GM23338 (cell line): ENCODE data around the gene INSM2. TPM values are rescaled to one million over a fixed set of nuclear protein-coding genes. Genes with fewer than 3 reads are reported as not detected.

ENCODE experiments used
- ATAC-seq: fragments of 200-7000 bp; cut with Tn5 transposase; 3 replicates; pipeline ENCODE4 v1.9.1; 2020
- DNase-seq: peaks from one replicate; pipeline ENCODE4 v3.0.0-alpha.2; 2015; ENCODE audit warnings: low spot score
- H2AFZ ChIP-seq: fragments of 200-600 bp; sonication (generic); 2 replicates; pipeline ENCODE4 v1.8.0; 2016; ENCODE audit warnings: antibody characterized with exemption, mild to moderate bottlenecking, moderate library complexity
- H3F3A ChIP-seq: fragments of 200-600 bp; sonication (generic); replicated peaks from 2 replicates; pipeline ENCODE4 v1.8.0; 2017; ENCODE audit warnings: antibody characterized with exemption, mixed run types, low read depth
- H3K27ac ChIP-seq: fragments of 200-600 bp; sonication (generic); 2 replicates; pipeline ENCODE4 v1.6.1; 2016; ENCODE audit warnings: low read depth
- H3K27me3 ChIP-seq: fragments of 200-600 bp; sonication (generic); 2 replicates; pipeline ENCODE4 v1.8.0; 2016; ENCODE audit warnings: mild to moderate bottlenecking, mixed run types, moderate library complexity; ENCODE audit not compliant: insufficient read depth
- H3K36me3 ChIP-seq: fragments of 200-600 bp; sonication (generic); 2 replicates; pipeline ENCODE4 v1.8.0; 2016; ENCODE audit warnings: mild to moderate bottlenecking; ENCODE audit not compliant: insufficient read depth
- H3K4me1 ChIP-seq: fragments of 200-600 bp; sonication (generic); 2 replicates; pipeline ENCODE4 v1.8.0; 2016; ENCODE audit warnings: mild to moderate bottlenecking, moderate library complexity; ENCODE audit not compliant: insufficient read depth
- H3K4me2 ChIP-seq: fragments of 200-600 bp; sonication (generic); 2 replicates; pipeline ENCODE4 v1.7.1; 2017; ENCODE audit warnings: mixed run types
- H3K4me3 ChIP-seq: fragments of 200-600 bp; sonication (generic); 2 replicates; pipeline ENCODE4 v1.6.1; 2016; ENCODE audit warnings: mixed run types
- H3K79me2 ChIP-seq: fragments of 200-600 bp; sonication (generic); replicated peaks from 2 replicates; pipeline ENCODE4 v1.8.0; 2017; ENCODE audit warnings: mild to moderate bottlenecking; ENCODE audit not compliant: insufficient read depth
- H3K9me2 ChIP-seq: fragments of 200-600 bp; sonication (generic); 2 replicates; pipeline ENCODE4 v1.8.0; 2017; ENCODE audit not compliant: insufficient read depth
- H4K20me1 ChIP-seq: fragments of 200-600 bp; sonication (generic); replicated peaks from 2 replicates; pipeline ENCODE4 v1.8.0; 2017; ENCODE audit warnings: mild to moderate bottlenecking; ENCODE audit not compliant: insufficient read depth
- H3K27ac Mint-ChIP-seq: 2 replicates; pipeline ENCODE4 v1.8.0; 2020; ENCODE audit warnings: inconsistent platforms, mild to moderate bottlenecking, moderate library complexity, mixed read lengths
- H3K27me3 Mint-ChIP-seq: 3 replicates; pipeline ENCODE4 v1.8.0; 2022; ENCODE audit warnings: low read depth, mild to moderate bottlenecking, moderate library complexity, mixed read lengths, inconsistent platforms; ENCODE audit not compliant: insufficient read depth, poor library complexity
- H3K36me3 Mint-ChIP-seq: 3 replicates; pipeline ENCODE4 v1.8.0; 2021; ENCODE audit warnings: low read depth, mild to moderate bottlenecking, inconsistent platforms, moderate library complexity, mixed read lengths
- H3K4me1 Mint-ChIP-seq: 3 replicates; pipeline ENCODE4 v1.8.0; 2020; ENCODE audit warnings: mild to moderate bottlenecking, inconsistent platforms, mixed read lengths
- H3K4me3 Mint-ChIP-seq: 3 replicates; pipeline ENCODE4 v1.8.0; 2021; ENCODE audit warnings: moderate library complexity, mild to moderate bottlenecking, inconsistent platforms, mixed read lengths
- H3K9me3 Mint-ChIP-seq: 3 replicates; pipeline ENCODE4 v1.8.0; 2020; ENCODE audit warnings: moderate library complexity, mild to moderate bottlenecking, inconsistent platforms, mixed read lengths
- CREB1 ChIP-seq: fragments of 250-450 bp; sonication (Bioruptor Pico); IDR thresholded peaks from 2 replicates; pipeline ENCODE4 v1.5.0; 2020; ENCODE audit warnings: low read depth, mild to moderate bottlenecking, moderate library complexity
- EZH2 ChIP-seq: fragments of 200-600 bp; sonication (generic); IDR thresholded peaks from one replicate; pipeline ENCODE4 v1.8.0; 2017; ENCODE audit warnings: antibody characterized with exemption, mild to moderate bottlenecking, low read depth; ENCODE audit not compliant: unreplicated experiment
- EZH2phosphoT487 ChIP-seq: fragments of 200-600 bp; sonication (generic); IDR thresholded peaks from one replicate; pipeline ENCODE4 v1.8.1; 2018; ENCODE audit warnings: antibody characterized with exemption; ENCODE audit not compliant: unreplicated experiment
- JUNB ChIP-seq: IDR thresholded peaks from one replicate; pipeline ENCODE4 v1.6.1; 2016; ENCODE audit warnings: antibody characterized with exemption; ENCODE audit not compliant: unreplicated experiment
- NANOG ChIP-seq: IDR thresholded peaks from 2 replicates; pipeline ENCODE4 v1.6.1; 2016; ENCODE audit warnings: antibody characterized with exemption, borderline replicate concordance
- POLR2AphosphoS5 ChIP-seq: IDR thresholded peaks from 2 replicates; pipeline ENCODE4 v1.6.1; 2016; ENCODE audit warnings: antibody characterized with exemption, low read depth
- STAT1 ChIP-seq: IDR thresholded peaks from one replicate; pipeline ENCODE4 v1.6.1; 2016; ENCODE audit warnings: antibody characterized with exemption; ENCODE audit not compliant: unreplicated experiment
- ZNF114 ChIP-seq: fragments of 250-450 bp; sonication (Bioruptor Pico); IDR thresholded peaks from 2 replicates; pipeline ENCODE4 v1.5.0; 2020; ENCODE audit warnings: mild to moderate bottlenecking, moderate library complexity
- ZNF331 ChIP-seq: fragments of 250-450 bp; sonication (Bioruptor Pico); IDR thresholded peaks from 2 replicates; pipeline ENCODE4 v1.5.0; 2020; ENCODE audit warnings: low read depth, mild to moderate bottlenecking, moderate library complexity
- polyA plus RNA-seq: library from polyadenylated mRNA; unstranded; fragments of >200 nt; fragmentation: Nextera tagmentation; extraction: Ambion mirVana; gene quantifications from 2 replicates; pipeline ENCODE4 v1.2.1, GENCODE V29; 2016
- total RNA-seq: library from RNA; depleted of rRNA; stranded (reverse); fragments of >200 nt; shearing (Covaris generic); gene quantifications from 2 replicates; pipeline ENCODE4 v1.2.3, GENCODE V29; 2014
- TF ChIP-seq, protein P1 (sequence below): fragments of 250-450 bp; sonication (Bioruptor Pico); IDR thresholded peaks from 2 replicates; pipeline ENCODE4 v1.5.0; 2020; ENCODE audit warnings: mild to moderate bottlenecking, moderate library complexity
- TF ChIP-seq, protein P2 (sequence below): IDR thresholded peaks from one replicate; pipeline ENCODE4 v1.6.1; 2018; ENCODE audit warnings: antibody characterized with exemption; ENCODE audit not compliant: unreplicated experiment
- TF ChIP-seq, protein P3 (sequence below), 2 experiments: fragments of 200-600 bp in 1 of 2; sonication (generic) in 1 of 2; conservative IDR thresholded peaks; 2 replicates each; pipeline versions ENCODE4 v1.5.1 to v1.6.1; 2016 to 2017; ENCODE audit warnings: antibody characterized with exemption in 2 of 2, low read depth in 2 of 2, mild to moderate bottlenecking in 2 of 2, moderate library complexity in 1 of 2
- TF ChIP-seq, protein P4 (sequence below): IDR thresholded peaks from 2 replicates; pipeline ENCODE4 v1.6.1; 2016; ENCODE audit warnings: antibody characterized with exemption

The INSM2 gene
- total and polyA plus RNA-seq, 2 experiments from 2014 or later = not detected

DNA sequence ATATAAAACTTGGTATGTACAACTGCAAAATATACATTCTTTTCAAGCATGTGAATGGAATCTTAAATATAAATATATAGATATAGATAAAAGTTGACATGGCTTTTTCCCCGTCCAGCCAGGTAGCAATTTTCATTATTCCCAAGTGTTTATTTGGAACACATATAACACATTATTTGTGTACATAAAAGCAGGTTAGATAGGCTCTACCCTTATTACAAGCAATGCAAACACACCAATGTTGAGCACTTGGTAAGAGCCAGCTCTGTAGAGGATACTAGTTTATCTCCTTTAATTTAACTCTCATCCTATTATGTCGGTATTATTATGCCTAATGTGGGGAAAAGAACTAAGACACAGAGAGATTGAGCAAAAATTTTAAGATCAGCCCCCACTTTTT, 7.0 kb upstream of the INSM2 start:
- no peaks in the 10 kb centered on the region for H3K79me2 ChIP-seq
- H3K27me3 Mint-ChIP-seq = peaks cover 5% of the 10 kb centered on the region
- no peak overlapping the region for H3K27ac ChIP-seq
- no peaks in the 10 kb centered on the region; the same call in 2 of the 3 replicates for H3K9me3 Mint-ChIP-seq
- H3K9me2 ChIP-seq = no peaks in the 10 kb centered on the region
- no peaks in the 10 kb centered on the region for H4K20me1 ChIP-seq
- no peaks in the 10 kb centered on the region for H3K36me3 Mint-ChIP-seq
- no peaks in the 10 kb centered on the region for H3K4me1 ChIP-seq
- no peak overlapping the region for H3K27ac Mint-ChIP-seq
- H3K4me3 Mint-ChIP-seq = no peak overlapping the region
- ATAC-seq = no peak
- H3K36me3 ChIP-seq = no peaks in the 10 kb centered on the region
- no peaks in the 10 kb centered on the region for H3K4me1 Mint-ChIP-seq
- no peaks in the 10 kb centered on the region for H3F3A ChIP-seq
- H3K27me3 ChIP-seq = peaks cover 34% of the 10 kb centered on the region
- TF ChIP-seq CREB1 (CRISPR knock-in tag) = no peak
- no peak for TF ChIP-seq EZH2phosphoT487
- TF ChIP-seq, protein P1, sequence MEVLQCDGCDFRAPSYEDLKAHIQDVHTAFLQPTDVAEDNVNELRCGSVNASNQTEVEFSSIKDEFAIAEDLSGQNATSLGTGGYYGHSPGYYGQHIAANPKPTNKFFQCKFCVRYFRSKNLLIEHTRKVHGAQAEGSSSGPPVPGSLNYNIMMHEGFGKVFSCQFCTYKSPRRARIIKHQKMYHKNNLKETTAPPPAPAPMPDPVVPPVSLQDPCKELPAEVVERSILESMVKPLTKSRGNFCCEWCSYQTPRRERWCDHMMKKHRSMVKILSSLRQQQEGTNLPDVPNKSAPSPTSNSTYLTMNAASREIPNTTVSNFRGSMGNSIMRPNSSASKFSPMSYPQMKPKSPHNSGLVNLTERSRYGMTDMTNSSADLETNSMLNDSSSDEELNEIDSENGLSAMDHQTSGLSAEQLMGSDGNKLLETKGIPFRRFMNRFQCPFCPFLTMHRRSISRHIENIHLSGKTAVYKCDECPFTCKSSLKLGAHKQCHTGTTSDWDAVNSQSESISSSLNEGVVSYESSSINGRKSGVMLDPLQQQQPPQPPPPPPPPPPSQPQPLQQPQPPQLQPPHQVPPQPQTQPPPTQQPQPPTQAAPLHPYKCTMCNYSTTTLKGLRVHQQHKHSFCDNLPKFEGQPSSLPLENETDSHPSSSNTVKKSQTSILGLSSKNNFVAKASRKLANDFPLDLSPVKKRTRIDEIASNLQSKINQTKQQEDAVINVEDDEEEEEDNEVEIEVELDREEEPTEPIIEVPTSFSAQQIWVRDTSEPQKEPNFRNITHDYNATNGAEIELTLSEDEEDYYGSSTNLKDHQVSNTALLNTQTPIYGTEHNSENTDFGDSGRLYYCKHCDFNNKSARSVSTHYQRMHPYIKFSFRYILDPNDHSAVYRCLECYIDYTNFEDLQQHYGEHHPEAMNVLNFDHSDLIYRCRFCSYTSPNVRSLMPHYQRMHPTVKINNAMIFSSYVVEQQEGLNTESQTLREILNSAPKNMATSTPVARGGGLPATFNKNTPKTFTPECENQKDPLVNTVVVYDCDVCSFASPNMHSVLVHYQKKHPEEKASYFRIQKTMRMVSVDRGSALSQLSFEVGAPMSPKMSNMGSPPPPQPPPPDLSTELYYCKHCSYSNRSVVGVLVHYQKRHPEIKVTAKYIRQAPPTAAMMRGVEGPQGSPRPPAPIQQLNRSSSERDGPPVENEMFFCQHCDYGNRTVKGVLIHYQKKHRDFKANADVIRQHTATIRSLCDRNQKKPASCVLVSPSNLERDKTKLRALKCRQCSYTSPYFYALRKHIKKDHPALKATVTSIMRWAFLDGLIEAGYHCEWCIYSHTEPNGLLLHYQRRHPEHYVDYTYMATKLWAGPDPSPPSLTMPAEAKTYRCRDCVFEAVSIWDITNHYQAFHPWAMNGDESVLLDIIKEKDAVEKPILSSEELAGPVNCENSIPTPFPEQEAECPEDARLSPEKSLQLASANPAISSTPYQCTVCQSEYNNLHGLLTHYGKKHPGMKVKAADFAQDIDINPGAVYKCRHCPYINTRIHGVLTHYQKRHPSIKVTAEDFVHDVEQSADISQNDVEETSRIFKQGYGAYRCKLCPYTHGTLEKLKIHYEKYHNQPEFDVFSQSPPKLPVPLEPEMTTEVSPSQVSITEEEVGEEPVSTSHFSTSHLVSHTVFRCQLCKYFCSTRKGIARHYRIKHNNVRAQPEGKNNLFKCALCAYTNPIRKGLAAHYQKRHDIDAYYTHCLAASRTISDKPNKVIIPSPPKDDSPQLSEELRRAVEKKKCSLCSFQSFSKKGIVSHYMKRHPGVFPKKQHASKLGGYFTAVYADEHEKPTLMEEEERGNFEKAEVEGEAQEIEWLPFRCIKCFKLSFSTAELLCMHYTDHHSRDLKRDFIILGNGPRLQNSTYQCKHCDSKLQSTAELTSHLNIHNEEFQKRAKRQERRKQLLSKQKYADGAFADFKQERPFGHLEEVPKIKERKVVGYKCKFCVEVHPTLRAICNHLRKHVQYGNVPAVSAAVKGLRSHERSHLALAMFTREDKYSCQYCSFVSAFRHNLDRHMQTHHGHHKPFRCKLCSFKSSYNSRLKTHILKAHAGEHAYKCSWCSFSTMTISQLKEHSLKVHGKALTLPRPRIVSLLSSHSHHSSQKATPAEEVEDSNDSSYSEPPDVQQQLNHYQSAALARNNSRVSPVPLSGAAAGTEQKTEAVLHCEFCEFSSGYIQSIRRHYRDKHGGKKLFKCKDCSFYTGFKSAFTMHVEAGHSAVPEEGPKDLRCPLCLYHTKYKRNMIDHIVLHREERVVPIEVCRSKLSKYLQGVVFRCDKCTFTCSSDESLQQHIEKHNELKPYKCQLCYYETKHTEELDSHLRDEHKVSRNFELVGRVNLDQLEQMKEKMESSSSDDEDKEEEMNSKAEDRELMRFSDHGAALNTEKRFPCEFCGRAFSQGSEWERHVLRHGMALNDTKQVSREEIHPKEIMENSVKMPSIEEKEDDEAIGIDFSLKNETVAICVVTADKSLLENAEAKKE (CRISPR knock-in tag) = no peak
- TF ChIP-seq JUNB = no peak
- TF ChIP-seq NANOG = no peak
- TF ChIP-seq, protein P2, sequence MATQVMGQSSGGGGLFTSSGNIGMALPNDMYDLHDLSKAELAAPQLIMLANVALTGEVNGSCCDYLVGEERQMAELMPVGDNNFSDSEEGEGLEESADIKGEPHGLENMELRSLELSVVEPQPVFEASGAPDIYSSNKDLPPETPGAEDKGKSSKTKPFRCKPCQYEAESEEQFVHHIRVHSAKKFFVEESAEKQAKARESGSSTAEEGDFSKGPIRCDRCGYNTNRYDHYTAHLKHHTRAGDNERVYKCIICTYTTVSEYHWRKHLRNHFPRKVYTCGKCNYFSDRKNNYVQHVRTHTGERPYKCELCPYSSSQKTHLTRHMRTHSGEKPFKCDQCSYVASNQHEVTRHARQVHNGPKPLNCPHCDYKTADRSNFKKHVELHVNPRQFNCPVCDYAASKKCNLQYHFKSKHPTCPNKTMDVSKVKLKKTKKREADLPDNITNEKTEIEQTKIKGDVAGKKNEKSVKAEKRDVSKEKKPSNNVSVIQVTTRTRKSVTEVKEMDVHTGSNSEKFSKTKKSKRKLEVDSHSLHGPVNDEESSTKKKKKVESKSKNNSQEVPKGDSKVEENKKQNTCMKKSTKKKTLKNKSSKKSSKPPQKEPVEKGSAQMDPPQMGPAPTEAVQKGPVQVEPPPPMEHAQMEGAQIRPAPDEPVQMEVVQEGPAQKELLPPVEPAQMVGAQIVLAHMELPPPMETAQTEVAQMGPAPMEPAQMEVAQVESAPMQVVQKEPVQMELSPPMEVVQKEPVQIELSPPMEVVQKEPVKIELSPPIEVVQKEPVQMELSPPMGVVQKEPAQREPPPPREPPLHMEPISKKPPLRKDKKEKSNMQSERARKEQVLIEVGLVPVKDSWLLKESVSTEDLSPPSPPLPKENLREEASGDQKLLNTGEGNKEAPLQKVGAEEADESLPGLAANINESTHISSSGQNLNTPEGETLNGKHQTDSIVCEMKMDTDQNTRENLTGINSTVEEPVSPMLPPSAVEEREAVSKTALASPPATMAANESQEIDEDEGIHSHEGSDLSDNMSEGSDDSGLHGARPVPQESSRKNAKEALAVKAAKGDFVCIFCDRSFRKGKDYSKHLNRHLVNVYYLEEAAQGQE = no peak
- TF ChIP-seq POLR2AphosphoS5 = no peak
- no peak for TF ChIP-seq ZNF331 (CRISPR knock-in tag)
- TF ChIP-seq, protein P3, sequence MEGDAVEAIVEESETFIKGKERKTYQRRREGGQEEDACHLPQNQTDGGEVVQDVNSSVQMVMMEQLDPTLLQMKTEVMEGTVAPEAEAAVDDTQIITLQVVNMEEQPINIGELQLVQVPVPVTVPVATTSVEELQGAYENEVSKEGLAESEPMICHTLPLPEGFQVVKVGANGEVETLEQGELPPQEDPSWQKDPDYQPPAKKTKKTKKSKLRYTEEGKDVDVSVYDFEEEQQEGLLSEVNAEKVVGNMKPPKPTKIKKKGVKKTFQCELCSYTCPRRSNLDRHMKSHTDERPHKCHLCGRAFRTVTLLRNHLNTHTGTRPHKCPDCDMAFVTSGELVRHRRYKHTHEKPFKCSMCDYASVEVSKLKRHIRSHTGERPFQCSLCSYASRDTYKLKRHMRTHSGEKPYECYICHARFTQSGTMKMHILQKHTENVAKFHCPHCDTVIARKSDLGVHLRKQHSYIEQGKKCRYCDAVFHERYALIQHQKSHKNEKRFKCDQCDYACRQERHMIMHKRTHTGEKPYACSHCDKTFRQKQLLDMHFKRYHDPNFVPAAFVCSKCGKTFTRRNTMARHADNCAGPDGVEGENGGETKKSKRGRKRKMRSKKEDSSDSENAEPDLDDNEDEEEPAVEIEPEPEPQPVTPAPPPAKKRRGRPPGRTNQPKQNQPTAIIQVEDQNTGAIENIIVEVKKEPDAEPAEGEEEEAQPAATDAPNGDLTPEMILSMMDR (conservative IDR thresholded peaks at IDR 0.05; ENCODE audit: low read depth in 2 of 2) = no peak
- no peak for TF ChIP-seq ZNF114 (CRISPR knock-in tag)
- TF ChIP-seq, protein P4, sequence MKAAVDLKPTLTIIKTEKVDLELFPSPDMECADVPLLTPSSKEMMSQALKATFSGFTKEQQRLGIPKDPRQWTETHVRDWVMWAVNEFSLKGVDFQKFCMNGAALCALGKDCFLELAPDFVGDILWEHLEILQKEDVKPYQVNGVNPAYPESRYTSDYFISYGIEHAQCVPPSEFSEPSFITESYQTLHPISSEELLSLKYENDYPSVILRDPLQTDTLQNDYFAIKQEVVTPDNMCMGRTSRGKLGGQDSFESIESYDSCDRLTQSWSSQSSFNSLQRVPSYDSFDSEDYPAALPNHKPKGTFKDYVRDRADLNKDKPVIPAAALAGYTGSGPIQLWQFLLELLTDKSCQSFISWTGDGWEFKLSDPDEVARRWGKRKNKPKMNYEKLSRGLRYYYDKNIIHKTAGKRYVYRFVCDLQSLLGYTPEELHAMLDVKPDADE = no peak
- no peak for TF ChIP-seq STAT1
- TF ChIP-seq EZH2 = no peak
- H2AFZ ChIP-seq = no peak overlapping the region
- DNase-seq = no peak
- H3K4me2 ChIP-seq = no peak overlapping the region
- no peak overlapping the region for H3K4me3 ChIP-seq
